HepG2 (cell line): Measurements from ENCODE around the gene PLEKHG2. TPM values are rescaled to one million over a fixed set of nuclear protein-coding genes. Genes with fewer than 3 reads are reported as not detected.

Source experiments
- CBX5 ChIP-seq: sonication (generic); formaldehyde crosslinking; IDR thresholded peaks from 2 replicates; pipeline ENCODE4 v1.4.0; 2020; ENCODE audit warnings: missing genetic modification reagents, borderline replicate concordance
- KLF13 ChIP-seq: sonication (generic); formaldehyde crosslinking; IDR thresholded peaks from 2 replicates; pipeline ENCODE4 v1.4.0; 2020; ENCODE audit warnings: mild to moderate bottlenecking, missing genetic modification reagents
- NCOA1 ChIP-seq: sonication (generic); formaldehyde crosslinking; IDR thresholded peaks from 2 replicates; pipeline ENCODE4 v1.9.0; 2021; ENCODE audit warnings: missing genetic modification reagents
- NFE2L2 ChIP-seq: fragments of 150-350 bp; IDR thresholded peaks from 2 replicates; pipeline ENCODE4 v1.6.1; 2014; ENCODE audit warnings: low read length
- PTBP1 ChIP-seq: fragments of 200-400 bp; formaldehyde crosslinking; IDR thresholded peaks from 2 replicates; pipeline ENCODE4 v1.6.1; 2018; ENCODE audit warnings: low read length, low read depth; ENCODE audit not compliant: poor library complexity, severe bottlenecking
- ZIK1 ChIP-seq: sonication (generic); formaldehyde crosslinking; IDR thresholded peaks from 2 replicates; pipeline ENCODE4 v1.5.0; 2020; ENCODE audit warnings: mild to moderate bottlenecking, low read depth, missing genetic modification reagents, borderline replicate concordance
- ZNF292 ChIP-seq: sonication (generic); formaldehyde crosslinking; IDR thresholded peaks from 2 replicates; pipeline ENCODE4 v1.8.1; 2022; ENCODE audit warnings: mild to moderate bottlenecking, low read depth, missing genetic modification reagents, borderline replicate concordance
- ZNF326 ChIP-seq: sonication (generic); formaldehyde crosslinking; IDR thresholded peaks from 2 replicates; pipeline ENCODE4 v1.4.0; 2020; ENCODE audit warnings: missing genetic modification reagents, borderline replicate concordance
- ZNF556 ChIP-seq: sonication (generic); formaldehyde crosslinking; IDR thresholded peaks from 2 replicates; pipeline ENCODE4 v1.4.0; 2020; ENCODE audit warnings: mild to moderate bottlenecking, missing genetic modification reagents, borderline replicate concordance
- polyA plus RNA-seq, 8 experiments: library from polyadenylated mRNA; depleted of rRNA in 3 of 8; stranded (reverse) in 7 of 8; unstranded in 1 of 8; fragments of >200 nt; fragmentation: Illumina TruSeq in 4 of 8; extraction: Trizol in 4 of 8; gene quantifications; 2 replicates each; pipeline versions ENCODE4 v1.2.1 to v1.2.3, GENCODE V29; 2011 to 2016; ENCODE audit warnings: low read depth in 4 of 8, missing spikeins in 1 of 8, mixed read lengths in 1 of 8; ENCODE audit not compliant: insufficient read depth in 1 of 8
- total RNA-seq, 5 experiments: library from RNA; depleted of rRNA; stranded (reverse); fragments of >200 nt; fragmentation: Illumina TruSeq; extraction: Trizol; gene quantifications; 2 replicates each; pipeline ENCODE4 v1.2.3, GENCODE V29; 2016; ENCODE audit warnings: low read depth in 1 of 5
- TF ChIP-seq, protein P1 (sequence below): sonication (generic); formaldehyde crosslinking; IDR thresholded peaks from 2 replicates; pipeline ENCODE4 v1.9.0; 2021; ENCODE audit warnings: missing genetic modification reagents, mild to moderate bottlenecking, borderline replicate concordance
- TF ChIP-seq, protein P2 (sequence below), 2 experiments: fragments of 450-650 bp in 1 of 2; sonication (generic) in 1 of 2; formaldehyde crosslinking in 1 of 2; IDR thresholded peaks; 2 replicates each; pipeline versions ENCODE4 v1.6.1 to v1.8.0; 2016 to 2022; ENCODE audit warnings: antibody characterized with exemption in 1 of 2, mild to moderate bottlenecking in 1 of 2, missing genetic modification reagents in 1 of 2
- TF ChIP-seq, protein P3 (sequence below): IDR thresholded peaks from 2 replicates; pipeline ENCODE4 v1.6.1; 2012; ENCODE audit warnings: low read length, improper control_type of control experiment

The PLEKHG2 gene
- total and polyA plus RNA-seq, 2 of the 13 experiments (the other 11 are each of a cell fraction or from before 2014, with no cell fraction given), result 3.6 to 6.8 TPM

DNA sequence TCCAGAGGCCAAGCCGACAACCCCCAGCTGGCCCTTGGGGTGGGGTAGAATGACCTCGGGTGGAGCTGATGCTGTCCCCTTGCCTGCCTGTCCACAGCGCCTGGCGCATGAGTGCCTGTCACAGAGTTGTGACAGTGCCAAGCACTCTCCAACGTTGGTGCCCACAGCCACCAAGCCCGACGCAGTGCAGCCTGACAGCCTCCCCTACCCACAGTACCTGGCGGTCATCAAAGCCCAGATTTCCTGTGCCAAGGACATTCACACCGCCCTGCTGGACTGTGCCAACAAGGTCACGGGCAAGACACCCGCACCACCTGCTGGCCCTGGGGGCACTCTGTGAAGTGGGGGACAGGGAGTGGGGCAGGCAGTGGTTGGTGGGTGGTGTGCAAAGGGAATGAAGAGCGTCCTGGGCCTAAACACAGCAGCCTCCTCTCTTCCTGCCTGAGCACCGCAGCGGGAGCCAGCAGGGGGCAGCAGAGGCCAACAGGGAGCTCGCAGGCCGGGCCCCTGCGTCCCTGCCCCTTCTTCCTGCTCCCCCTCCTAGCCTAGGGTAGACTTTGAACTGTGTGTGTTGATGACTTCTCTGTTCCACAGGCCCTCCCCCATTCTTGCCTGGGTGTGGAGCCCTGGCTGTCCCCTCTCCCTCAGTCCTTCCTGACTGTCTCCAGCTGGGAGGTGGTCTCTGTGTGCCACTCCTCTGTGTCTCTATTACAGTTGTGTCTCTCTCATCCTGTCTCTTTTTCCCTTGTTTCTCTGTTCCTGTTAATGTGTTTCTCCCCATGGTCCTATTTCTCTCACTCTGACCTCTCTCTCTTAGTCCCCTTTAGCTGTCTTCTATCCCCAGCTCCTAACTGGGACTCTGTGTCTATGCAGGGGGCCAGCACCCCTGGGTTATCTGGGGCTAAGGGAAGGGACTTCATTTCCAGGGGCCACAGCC lies 14.8 kb upstream of the PLEKHG2 start (continued):
- TF ChIP-seq, protein P1, sequence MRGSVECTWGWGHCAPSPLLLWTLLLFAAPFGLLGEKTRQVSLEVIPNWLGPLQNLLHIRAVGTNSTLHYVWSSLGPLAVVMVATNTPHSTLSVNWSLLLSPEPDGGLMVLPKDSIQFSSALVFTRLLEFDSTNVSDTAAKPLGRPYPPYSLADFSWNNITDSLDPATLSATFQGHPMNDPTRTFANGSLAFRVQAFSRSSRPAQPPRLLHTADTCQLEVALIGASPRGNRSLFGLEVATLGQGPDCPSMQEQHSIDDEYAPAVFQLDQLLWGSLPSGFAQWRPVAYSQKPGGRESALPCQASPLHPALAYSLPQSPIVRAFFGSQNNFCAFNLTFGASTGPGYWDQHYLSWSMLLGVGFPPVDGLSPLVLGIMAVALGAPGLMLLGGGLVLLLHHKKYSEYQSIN (CRISPR knock-in tag), result no peak
- TF ChIP-seq ZNF292 (CRISPR knock-in tag) (peak; percentile 64; the same call in 1 of the 2 replicates), KLF13 (CRISPR knock-in tag) (no peak), NFE2L2 (no peak), ZNF556 (CRISPR knock-in tag) (peak; percentile 92; the same call in 1 of the 2 replicates), ZIK1 (CRISPR knock-in tag) (0 out of 2 replicates have a peak, but pooled peaks have one; percentile 80), PTBP1 (peak; percentile 66), CBX5 (CRISPR knock-in tag) (peak; percentile 92), NCOA1 (CRISPR knock-in tag) (no peak), ZNF326 (CRISPR knock-in tag) (no peak)
- TF ChIP-seq, protein P2, sequence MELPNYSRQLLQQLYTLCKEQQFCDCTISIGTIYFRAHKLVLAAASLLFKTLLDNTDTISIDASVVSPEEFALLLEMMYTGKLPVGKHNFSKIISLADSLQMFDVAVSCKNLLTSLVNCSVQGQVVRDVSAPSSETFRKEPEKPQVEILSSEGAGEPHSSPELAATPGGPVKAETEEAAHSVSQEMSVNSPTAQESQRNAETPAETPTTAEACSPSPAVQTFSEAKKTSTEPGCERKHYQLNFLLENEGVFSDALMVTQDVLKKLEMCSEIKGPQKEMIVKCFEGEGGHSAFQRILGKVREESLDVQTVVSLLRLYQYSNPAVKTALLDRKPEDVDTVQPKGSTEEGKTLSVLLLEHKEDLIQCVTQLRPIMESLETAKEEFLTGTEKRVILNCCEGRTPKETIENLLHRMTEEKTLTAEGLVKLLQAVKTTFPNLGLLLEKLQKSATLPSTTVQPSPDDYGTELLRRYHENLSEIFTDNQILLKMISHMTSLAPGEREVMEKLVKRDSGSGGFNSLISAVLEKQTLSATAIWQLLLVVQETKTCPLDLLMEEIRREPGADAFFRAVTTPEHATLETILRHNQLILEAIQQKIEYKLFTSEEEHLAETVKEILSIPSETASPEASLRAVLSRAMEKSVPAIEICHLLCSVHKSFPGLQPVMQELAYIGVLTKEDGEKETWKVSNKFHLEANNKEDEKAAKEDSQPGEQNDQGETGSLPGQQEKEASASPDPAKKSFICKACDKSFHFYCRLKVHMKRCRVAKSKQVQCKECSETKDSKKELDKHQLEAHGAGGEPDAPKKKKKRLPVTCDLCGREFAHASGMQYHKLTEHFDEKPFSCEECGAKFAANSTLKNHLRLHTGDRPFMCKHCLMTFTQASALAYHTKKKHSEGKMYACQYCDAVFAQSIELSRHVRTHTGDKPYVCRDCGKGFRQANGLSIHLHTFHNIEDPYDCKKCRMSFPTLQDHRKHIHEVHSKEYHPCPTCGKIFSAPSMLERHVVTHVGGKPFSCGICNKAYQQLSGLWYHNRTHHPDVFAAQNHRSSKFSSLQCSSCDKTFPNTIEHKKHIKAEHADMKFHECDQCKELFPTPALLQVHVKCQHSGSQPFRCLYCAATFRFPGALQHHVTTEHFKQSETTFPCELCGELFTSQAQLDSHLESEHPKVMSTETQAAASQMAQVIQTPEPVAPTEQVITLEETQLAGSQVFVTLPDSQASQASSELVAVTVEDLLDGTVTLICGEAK (IDR thresholded peaks at IDR 0.05), result no peak
- TF ChIP-seq, protein P2 (CRISPR knock-in tag; IDR thresholded peaks at IDR 0.05), result peak; percentile 19; the same call in 1 of the 2 replicates
- TF ChIP-seq, protein P3, sequence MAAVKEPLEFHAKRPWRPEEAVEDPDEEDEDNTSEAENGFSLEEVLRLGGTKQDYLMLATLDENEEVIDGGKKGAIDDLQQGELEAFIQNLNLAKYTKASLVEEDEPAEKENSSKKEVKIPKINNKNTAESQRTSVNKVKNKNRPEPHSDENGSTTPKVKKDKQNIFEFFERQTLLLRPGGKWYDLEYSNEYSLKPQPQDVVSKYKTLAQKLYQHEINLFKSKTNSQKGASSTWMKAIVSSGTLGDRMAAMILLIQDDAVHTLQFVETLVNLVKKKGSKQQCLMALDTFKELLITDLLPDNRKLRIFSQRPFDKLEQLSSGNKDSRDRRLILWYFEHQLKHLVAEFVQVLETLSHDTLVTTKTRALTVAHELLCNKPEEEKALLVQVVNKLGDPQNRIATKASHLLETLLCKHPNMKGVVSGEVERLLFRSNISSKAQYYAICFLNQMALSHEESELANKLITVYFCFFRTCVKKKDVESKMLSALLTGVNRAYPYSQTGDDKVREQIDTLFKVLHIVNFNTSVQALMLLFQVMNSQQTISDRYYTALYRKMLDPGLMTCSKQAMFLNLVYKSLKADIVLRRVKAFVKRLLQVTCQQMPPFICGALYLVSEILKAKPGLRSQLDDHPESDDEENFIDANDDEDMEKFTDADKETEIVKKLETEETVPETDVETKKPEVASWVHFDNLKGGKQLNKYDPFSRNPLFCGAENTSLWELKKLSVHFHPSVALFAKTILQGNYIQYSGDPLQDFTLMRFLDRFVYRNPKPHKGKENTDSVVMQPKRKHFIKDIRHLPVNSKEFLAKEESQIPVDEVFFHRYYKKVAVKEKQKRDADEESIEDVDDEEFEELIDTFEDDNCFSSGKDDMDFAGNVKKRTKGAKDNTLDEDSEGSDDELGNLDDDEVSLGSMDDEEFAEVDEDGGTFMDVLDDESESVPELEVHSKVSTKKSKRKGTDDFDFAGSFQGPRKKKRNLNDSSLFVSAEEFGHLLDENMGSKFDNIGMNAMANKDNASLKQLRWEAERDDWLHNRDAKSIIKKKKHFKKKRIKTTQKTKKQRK, result no peak
